Coronary artery (tissue), 2 donors: Measurements from ENCODE around the gene SLC6A4.

Experiments used
- DNase-seq: peaks from one replicate; pipeline ENCODE4 v3.0.0-alpha.2; 2017; ENCODE audit warnings: low spot score
- H3K27ac ChIP-seq, 2 donors: fragments of 200-600 bp; sonication (generic); one replicate each; pipeline ENCODE4 v1.5.1; 2016 to 2019
- H3K4me3 ChIP-seq: fragments of 200-600 bp; sonication (generic); 2 replicates; pipeline ENCODE4 v1.5.1; 2016; ENCODE audit warnings: mild to moderate bottlenecking, moderate library complexity
- CTCF ChIP-seq: fragments of 200-600 bp; sonication (generic); IDR thresholded peaks from one replicate; pipeline ENCODE4 v1.5.1; 2019; ENCODE audit warnings: antibody characterized with exemption

SLC6A4 gene

DNA sequence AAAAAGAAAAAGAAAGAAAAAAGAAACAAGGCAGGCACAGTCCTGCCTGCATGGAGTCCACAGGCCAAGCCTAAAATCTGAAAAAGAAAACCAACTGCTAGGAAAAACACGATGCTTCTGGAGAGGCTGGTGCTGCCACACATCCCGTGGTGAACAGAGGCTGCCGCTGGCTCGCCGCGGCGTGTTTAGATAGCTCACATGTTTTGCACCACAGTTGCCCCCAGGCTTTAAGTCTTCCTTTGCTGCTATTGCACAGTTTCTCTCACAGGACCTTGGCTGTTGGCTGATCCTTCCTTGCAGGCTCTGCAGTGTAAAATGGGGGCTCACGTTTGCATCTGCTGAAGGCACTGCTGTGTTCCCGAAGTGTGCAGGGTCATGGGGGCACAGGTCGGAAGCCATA is 8.6 kb downstream of the SLC6A4 start:
- Histone ChIP-seq H3K4me3 (no peak overlapping the region), H3K27ac (no peak overlapping the region)
- no peak for TF ChIP-seq CTCF
- DNase-seq, result peak; percentile 36

DNA sequence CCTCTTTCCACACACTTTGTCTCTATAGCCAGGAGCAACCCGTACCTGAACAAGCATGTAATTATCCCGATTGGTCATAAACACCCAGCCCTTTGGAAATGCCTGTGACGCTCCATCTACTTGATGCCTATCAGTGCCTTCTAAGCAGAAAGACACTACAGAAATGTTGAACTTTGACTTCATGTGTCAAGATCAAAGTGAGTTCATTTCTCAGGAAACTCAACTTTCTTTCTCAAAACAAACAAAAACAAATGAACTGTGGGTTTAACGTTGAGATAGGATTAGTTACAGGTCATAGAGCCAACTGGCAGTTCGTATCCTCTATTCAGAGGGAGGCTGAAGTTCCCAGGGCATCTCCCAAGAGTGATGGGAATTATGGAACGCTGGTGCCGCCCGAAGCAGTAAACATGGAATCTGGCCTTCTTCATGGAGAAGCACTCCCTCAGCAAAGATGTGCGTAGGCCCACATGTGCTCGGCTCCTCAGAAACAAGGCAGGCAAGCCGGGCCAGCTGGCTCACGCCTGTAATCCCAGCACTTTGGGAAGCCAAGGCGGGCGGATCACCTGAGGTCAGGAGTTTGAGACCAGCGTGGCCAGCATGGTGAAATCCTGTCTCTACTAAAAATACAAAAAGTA is 9.5 kb downstream of the SLC6A4 start:
- DNase-seq, result peak; percentile 17
- TF ChIP-seq CTCF, result no peak
- no peak overlapping the region for H3K27ac ChIP-seq
- no peak overlapping the region for H3K4me3 ChIP-seq

GRCh38 chr17:30225112-30225511 is 10.4 kb downstream of the SLC6A4 start:
- Histone ChIP-seq H3K4me3 (no peak overlapping the region), H3K27ac (no peak overlapping the region)
- TF ChIP-seq CTCF, result no peak
- DNase-seq, result no peak

DNA sequence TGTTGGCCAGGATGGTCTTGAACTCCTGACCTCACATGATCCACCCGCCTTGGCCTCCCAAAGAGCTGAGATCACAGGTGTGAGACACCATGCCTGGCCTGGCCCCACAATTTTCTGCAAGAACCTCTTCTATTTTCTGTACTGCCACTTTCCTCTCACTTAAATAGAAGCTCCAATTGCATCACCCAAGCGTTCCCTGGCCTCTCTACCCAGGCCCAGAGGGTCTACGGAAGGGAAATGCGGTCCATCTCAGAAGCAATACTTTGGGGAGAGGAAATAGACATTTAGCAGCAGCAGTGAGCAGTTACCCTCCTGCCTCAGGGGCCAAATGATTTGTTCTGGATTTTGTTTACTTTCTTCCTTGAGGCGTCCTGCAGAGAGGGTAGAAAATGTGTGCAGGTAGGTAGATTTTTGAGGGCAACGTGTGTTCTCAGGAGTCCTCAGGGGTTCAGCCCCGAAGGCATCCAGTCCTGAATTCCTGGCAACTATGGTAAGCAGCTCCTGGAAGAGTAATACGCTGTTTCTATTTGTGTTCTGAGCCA is 11.0 kb downstream of the SLC6A4 start:
- H3K4me3 ChIP-seq, result no peak overlapping the region
- H3K27ac ChIP-seq, result no peak overlapping the region
- DNase-seq, result no peak
- TF ChIP-seq CTCF, result no peak

- DNase-seq, result peak; percentile 47
- no peak overlapping the region for H3K4me3 ChIP-seq
- no peak overlapping the region for H3K27ac ChIP-seq
- no peak for TF ChIP-seq CTCF
Measured at GRCh38 chr17:30222721-30223175, 12.7 kb downstream of the SLC6A4 start.

GRCh38 chr17:30222251-30222650 is 13.2 kb downstream of the SLC6A4 start:
- no peak for TF ChIP-seq CTCF
- H3K27ac ChIP-seq, result no peak overlapping the region
- no peak overlapping the region for H3K4me3 ChIP-seq
- peak; percentile 22 for DNase-seq

GRCh38 chr17:30221346-30221745 is 14.2 kb downstream of the SLC6A4 start:
- TF ChIP-seq CTCF, result no peak
- DNase-seq, result no peak
- Histone ChIP-seq H3K27ac (no peak overlapping the region), H3K4me3 (no peak overlapping the region)
